Body of pancreas (tissue), 4 donors: ENCODE data around the gene FBXL7. TPM values are rescaled to one million over a fixed set of nuclear protein-coding genes. Genes with fewer than 3 reads are reported as not detected.

Experiments
- ATAC-seq: fragments of 150-250 bp; one replicate; pipeline ENCODE4 v1.9.1; 2016
- DNase-seq, 4 donors: peaks; one replicate each; pipeline ENCODE4 v3.0.0-alpha.2; 2019
- H3K27ac ChIP-seq, 4 donors: fragments of 200-600 bp; sonication (generic); 1 replicate in 3 of 4; 2 replicates in 1 of 4; pipeline versions ENCODE4 v1.5.1 to v1.6.1; 2016 to 2019; ENCODE audit warnings: mild to moderate bottlenecking in 1 of 4, mixed read lengths in 1 of 4, moderate library complexity in 1 of 4
- H3K27me3 ChIP-seq, 2 donors: fragments of 200-600 bp; sonication (generic); one replicate each; pipeline ENCODE4 v1.6.0; 2016; ENCODE audit warnings: mild to moderate bottlenecking in 1 of 2
- H3K36me3 ChIP-seq, 2 donors: fragments of 200-600 bp; sonication (generic); replicated peaks in 1 of 2; 2 replicates each; pipeline ENCODE4 v1.5.1; 2016; ENCODE audit warnings: low read depth in 2 of 2; ENCODE audit not compliant: insufficient read depth in 1 of 2
- H3K4me1 ChIP-seq: fragments of 200-600 bp; sonication (generic); one replicate; pipeline ENCODE4 v1.6.0; 2016
- H3K4me3 ChIP-seq, 2 donors: fragments of 200-600 bp; sonication (generic); 1 replicate in 1 of 2; 2 replicates in 1 of 2; pipeline ENCODE4 v1.5.1; 2016 to 2019
- H3K9me3 ChIP-seq, 3 donors: fragments of 200-600 bp; sonication (generic); 1 replicate in 2 of 3; 2 replicates in 1 of 3; pipeline ENCODE4 v1.5.1; 2016
- CTCF ChIP-seq, 7 experiments: fragments of 450-650 bp in 4 of 7; fragments of 200-600 bp in 3 of 7; sonication (generic) in 3 of 7; IDR thresholded peaks; one replicate each; pipeline ENCODE4 v1.5.1; 2016 to 2019; ENCODE audit warnings: antibody characterized with exemption in 7 of 7
- POLR2A ChIP-seq, 3 donors: fragments of 450-650 bp; IDR thresholded peaks; one replicate each; pipeline ENCODE4 v1.6.1; 2016; ENCODE audit warnings: antibody characterized with exemption in 3 of 3, mild to moderate bottlenecking in 2 of 3
- WGBS, 2 donors: methylation state at CpG; one replicate each; pipeline ENCODE4 v1.1.5; 2017; 5-methylcytosine and 5-hydroxymethylcytosine counted together
- intact Hi-C: fragments of 100-400 bp; cut with DNase I; formaldehyde crosslinking; loops from one replicate; pipeline ENCODE4 v1.15.1; 2023
- total RNA-seq, 2 donors: library from RNA; depleted of rRNA; stranded (reverse); fragments of >200 nt; gene quantifications; one replicate each; pipeline ENCODE4 v1.1.0, GENCODE V29; 2016

FBXL7 gene
- total RNA-seq, 2 donors from 2014 or later = 3.1 to 4.0 TPM

GRCh38 chr5:15522187-15522520, 22.2 kb downstream of the FBXL7 start:
- Histone ChIP-seq H3K9me3 (no peaks in the 10 kb centered on the region), H3K4me3 (no peak overlapping the region), H3K36me3 (no peaks in the 10 kb centered on the region), H3K27me3 (no peaks in the 10 kb centered on the region), H3K4me1 (no peaks in the 10 kb centered on the region), H3K27ac (no peak overlapping the region)
- ATAC-seq = no peak
- TF ChIP-seq POLR2A (IDR thresholded peaks at IDR 0.05) = no peak
- WGBS, 2 donors = 7% methylated on average over 3 of the region's 3 CpGs
- intact Hi-C loops = no loop called here
- no peak for DNase-seq

GRCh38 chr5:15524712-15525111, 24.7 kb downstream of the FBXL7 start:
- intact Hi-C loops = no loop called here
- ATAC-seq (no peak), DNase-seq (no peak)
- Histone ChIP-seq H3K36me3 (no peaks in the 10 kb centered on the region), H3K27ac (no peak overlapping the region), H3K27me3 (no peaks in the 10 kb centered on the region), H3K4me1 (no peaks in the 10 kb centered on the region), H3K9me3 (no peaks in the 10 kb centered on the region), H3K4me3 (no peak overlapping the region)
- TF ChIP-seq POLR2A (IDR thresholded peaks at IDR 0.05) (no peak), CTCF (IDR thresholded peaks at IDR 0.05) (no peak)
- WGBS, 2 donors = 57 to 74% methylated on average over 2 of the region's 2 CpGs

GRCh38 chr5:15525703-15526275, 25.8 kb downstream of the FBXL7 start:
- no peaks in the 10 kb centered on the region for H3K36me3 ChIP-seq
- TF ChIP-seq CTCF (IDR thresholded peaks at IDR 0.05) (no peak), POLR2A (IDR thresholded peaks at IDR 0.05) (no peak)
- no peaks in the 10 kb centered on the region for H3K4me1 ChIP-seq
- WGBS, 2 donors = 60 to 77% methylated on average over 3 of the region's 3 CpGs
- H3K9me3 ChIP-seq = no peaks in the 10 kb centered on the region
- intact Hi-C loops = no loop called here
- no peak overlapping the region for H3K27ac ChIP-seq
- DNase-seq (no peak), ATAC-seq (no peak)
- no peak overlapping the region for H3K4me3 ChIP-seq
- H3K27me3 ChIP-seq = no peaks in the 10 kb centered on the region

- no peak for ATAC-seq
- Histone ChIP-seq H3K27ac (no peak overlapping the region), H3K36me3 (no peaks in the 10 kb centered on the region), H3K9me3 (no peaks in the 10 kb centered on the region), H3K4me3 (no peak overlapping the region), H3K27me3 (no peaks in the 10 kb centered on the region), H3K4me1 (no peaks in the 10 kb centered on the region)
- 77 to 84% methylated on average over 3 of the region's 3 CpGs for WGBS, 2 donors
- TF ChIP-seq POLR2A (IDR thresholded peaks at IDR 0.05) (no peak), CTCF (IDR thresholded peaks at IDR 0.05) (no peak)
- DNase-seq = no peak
- intact Hi-C loops = no loop called here
Measured at GRCh38 chr5:15526413-15526812, 26.4 kb downstream of the FBXL7 start.

- Histone ChIP-seq H3K27ac (no peak overlapping the region), H3K4me3 (no peak overlapping the region), H3K4me1 (no peaks in the 10 kb centered on the region), H3K36me3 (no peaks in the 10 kb centered on the region), H3K27me3 (no peaks in the 10 kb centered on the region), H3K9me3 (no peaks in the 10 kb centered on the region)
- intact Hi-C loops = no loop called here
- no peak for TF ChIP-seq CTCF (IDR thresholded peaks at IDR 0.05)
- no peak for TF ChIP-seq POLR2A (IDR thresholded peaks at IDR 0.05)
- WGBS, 2 donors = 58 to 70% methylated on average over 3 of the region's 3 CpGs
- DNase-seq (no peak), ATAC-seq (no peak)
Measured at GRCh38 chr5:15528476-15528875, 28.5 kb downstream of the FBXL7 start.
